ENCODE results near the gene TMTC2. TPM values are rescaled to one million over a fixed set of nuclear protein-coding genes. Genes with fewer than 3 reads are reported as not detected.

TMTC2 gene
- total RNA-seq, 2 experiments from 2014 or later, result 2.5 to 3.1 TPM

- no peak overlapping the region for H3K4me3 Mint-ChIP-seq
- no peaks in the 10 kb centered on the region for H3K27me3 Mint-ChIP-seq
- H3K36me3 Mint-ChIP-seq (ENCODE audit: low read depth), result no peaks in the 10 kb centered on the region
- CTCF ChIA-PET, result no interaction called here
- DNase-seq, result no peak
- no peak overlapping the region for H3K27ac Mint-ChIP-seq
- ATAC-seq, result no peak
- no peaks in the 10 kb centered on the region for H3K4me1 Mint-ChIP-seq (ENCODE audit: low read depth)
- no peak for TF ChIP-seq CTCF (IDR thresholded peaks at IDR 0.05)
- intact Hi-C loops (cut with micrococcal nuclease), result no loop called here
- H3K9me3 Mint-ChIP-seq, result no peaks in the 10 kb centered on the region
- POLR2A ChIA-PET, result interaction anchor here (0.6 kb wide), 1 partner anchor 11 kb away, joined by 4 read pairs; no protein-coding TSS in a partner anchor
These were observed 146.3 kb downstream of the TMTC2 start for GRCh38 chr12:82832981-82833380.

- no peaks in the 10 kb centered on the region for H3K36me3 Mint-ChIP-seq (ENCODE audit: low read depth)
- H3K9me3 Mint-ChIP-seq, result no peaks in the 10 kb centered on the region
- no peak overlapping the region for H3K27ac Mint-ChIP-seq
- no peaks in the 10 kb centered on the region for H3K4me1 Mint-ChIP-seq (ENCODE audit: low read depth)
- POLR2A ChIA-PET, result interaction anchor here (0.6 kb wide), 1 partner anchor 12 kb away, joined by 4 read pairs; no protein-coding TSS in a partner anchor
- TF ChIP-seq CTCF (IDR thresholded peaks at IDR 0.05), result no peak
- intact Hi-C loops (cut with micrococcal nuclease), result no loop called here
- DNase-seq (no peak), ATAC-seq (no peak)
- no peak overlapping the region for H3K4me3 Mint-ChIP-seq
- CTCF ChIA-PET, result no interaction called here
- H3K27me3 Mint-ChIP-seq, result no peaks in the 10 kb centered on the region
These were observed 146.8 kb downstream of the TMTC2 start for GRCh38 chr12:82833481-82833880.

GRCh38 chr12:82835217-82835616 is 148.5 kb downstream of the TMTC2 start:
- no peaks in the 10 kb centered on the region for H3K9me3 Mint-ChIP-seq
- no peak overlapping the region for H3K27ac Mint-ChIP-seq
- ATAC-seq (no peak), DNase-seq (no peak)
- ChIA-PET CTCF (interaction anchor here (1.4 kb wide), 1 partner anchor 149 kb away, joined by 3 read pairs; the partner anchor contains the start of gene TMTC2), POLR2A (no interaction called here)
- no peaks in the 10 kb centered on the region for H3K36me3 Mint-ChIP-seq (ENCODE audit: low read depth)
- no peaks in the 10 kb centered on the region for H3K27me3 Mint-ChIP-seq
- TF ChIP-seq CTCF (IDR thresholded peaks at IDR 0.05), result no peak
- no peaks in the 10 kb centered on the region for H3K4me1 Mint-ChIP-seq (ENCODE audit: low read depth)
- intact Hi-C loops (cut with micrococcal nuclease), result no loop called here
- no peak overlapping the region for H3K4me3 Mint-ChIP-seq

- TF ChIP-seq CTCF (IDR thresholded peaks at IDR 0.05), result no peak
- H3K4me1 Mint-ChIP-seq (ENCODE audit: low read depth), result no peaks in the 10 kb centered on the region
- ChIA-PET CTCF (no interaction called here), POLR2A (interaction anchor here (0.6 kb wide), 1 partner anchor 367 kb away, joined by 3 read pairs; no protein-coding TSS in a partner anchor)
- ATAC-seq, result no peak
- H3K36me3 Mint-ChIP-seq (ENCODE audit: low read depth), result no peaks in the 10 kb centered on the region
- no peak overlapping the region for H3K27ac Mint-ChIP-seq
- no peak overlapping the region for H3K4me3 Mint-ChIP-seq
- no peak for DNase-seq
- H3K9me3 Mint-ChIP-seq, result no peaks in the 10 kb centered on the region
- intact Hi-C loops (cut with micrococcal nuclease), result no loop called here
- H3K27me3 Mint-ChIP-seq, result no peaks in the 10 kb centered on the region
These were observed 151.4 kb downstream of the TMTC2 start for GRCh38 chr12:82838131-82838551.

- DNase-seq (no peak), ATAC-seq (no peak)
- H3K4me1 Mint-ChIP-seq (ENCODE audit: low read depth), result no peaks in the 10 kb centered on the region
- no peaks in the 10 kb centered on the region for H3K36me3 Mint-ChIP-seq (ENCODE audit: low read depth)
- ChIA-PET CTCF (no interaction called here), POLR2A (interaction anchor here (0.6 kb wide), 1 partner anchor 366 kb away, joined by 3 read pairs; no protein-coding TSS in a partner anchor)
- H3K27me3 Mint-ChIP-seq, result no peaks in the 10 kb centered on the region
- no peak overlapping the region for H3K27ac Mint-ChIP-seq
- no peak overlapping the region for H3K4me3 Mint-ChIP-seq
- intact Hi-C loops (cut with micrococcal nuclease), result no loop called here
- TF ChIP-seq CTCF (IDR thresholded peaks at IDR 0.05), result no peak
- H3K9me3 Mint-ChIP-seq, result no peaks in the 10 kb centered on the region
These were observed 152.1 kb downstream of the TMTC2 start for GRCh38 chr12:82838827-82839226.

Measured in activated CD8-positive, alpha-beta T cell treated with anti-CD3 and anti-CD28 coated beads for 36 hours (primary cell).